WERI-Rb-1 (cell line): ENCODE data around the gene ATP2A3.

Experiments
- DNase-seq: peaks from one replicate; pipeline ENCODE4 v3.0.0-alpha.2; 2020
- H3K27ac ChIP-seq: fragments of 250-450 bp; sonication (Bioruptor Pico); 2 replicates; pipeline ENCODE4 v1.5.1; 2020; ENCODE audit warnings: mild to moderate bottlenecking, moderate library complexity
- H3K27me3 ChIP-seq: fragments of 250-450 bp; sonication (Bioruptor Pico); 2 replicates; pipeline ENCODE4 v1.5.1; 2021; ENCODE audit warnings: mild to moderate bottlenecking, low read depth, moderate library complexity; ENCODE audit not compliant: insufficient read depth, severe bottlenecking
- H3K36me3 ChIP-seq: fragments of 250-450 bp; sonication (Bioruptor Pico); 2 replicates; pipeline ENCODE4 v1.5.1; 2020; ENCODE audit warnings: mild to moderate bottlenecking, moderate library complexity
- H3K4me3 ChIP-seq: 2 replicates; pipeline ENCODE4 v1.5.1; 2011; ENCODE audit warnings: low read depth, mild to moderate bottlenecking, control low read depth, low read length
- H3K9me3 ChIP-seq: fragments of 250-450 bp; sonication (Bioruptor Pico); 2 replicates; pipeline ENCODE4 v1.5.1; 2021; ENCODE audit warnings: mild to moderate bottlenecking, moderate library complexity; ENCODE audit not compliant: severe bottlenecking
- TF ChIP-seq, protein P1 (sequence below): IDR thresholded peaks from 2 replicates; pipeline ENCODE4 v1.5.1; 2011; ENCODE audit warnings: low read depth, mild to moderate bottlenecking, control low read depth, inconsistent platforms, low read length

The ATP2A3 gene

GRCh38 chr17:3959295-3959899 lies 4.8 kb downstream of the ATP2A3 start:
- Histone ChIP-seq H3K27me3 (no peaks in the 10 kb centered on the region), H3K36me3 (no peaks in the 10 kb centered on the region), H3K4me3 (no peak overlapping the region), H3K9me3 (no peaks in the 10 kb centered on the region), H3K27ac (no peak overlapping the region)
- TF ChIP-seq, protein P1, sequence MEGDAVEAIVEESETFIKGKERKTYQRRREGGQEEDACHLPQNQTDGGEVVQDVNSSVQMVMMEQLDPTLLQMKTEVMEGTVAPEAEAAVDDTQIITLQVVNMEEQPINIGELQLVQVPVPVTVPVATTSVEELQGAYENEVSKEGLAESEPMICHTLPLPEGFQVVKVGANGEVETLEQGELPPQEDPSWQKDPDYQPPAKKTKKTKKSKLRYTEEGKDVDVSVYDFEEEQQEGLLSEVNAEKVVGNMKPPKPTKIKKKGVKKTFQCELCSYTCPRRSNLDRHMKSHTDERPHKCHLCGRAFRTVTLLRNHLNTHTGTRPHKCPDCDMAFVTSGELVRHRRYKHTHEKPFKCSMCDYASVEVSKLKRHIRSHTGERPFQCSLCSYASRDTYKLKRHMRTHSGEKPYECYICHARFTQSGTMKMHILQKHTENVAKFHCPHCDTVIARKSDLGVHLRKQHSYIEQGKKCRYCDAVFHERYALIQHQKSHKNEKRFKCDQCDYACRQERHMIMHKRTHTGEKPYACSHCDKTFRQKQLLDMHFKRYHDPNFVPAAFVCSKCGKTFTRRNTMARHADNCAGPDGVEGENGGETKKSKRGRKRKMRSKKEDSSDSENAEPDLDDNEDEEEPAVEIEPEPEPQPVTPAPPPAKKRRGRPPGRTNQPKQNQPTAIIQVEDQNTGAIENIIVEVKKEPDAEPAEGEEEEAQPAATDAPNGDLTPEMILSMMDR, result no peak
- DNase-seq, result no peak

DNA sequence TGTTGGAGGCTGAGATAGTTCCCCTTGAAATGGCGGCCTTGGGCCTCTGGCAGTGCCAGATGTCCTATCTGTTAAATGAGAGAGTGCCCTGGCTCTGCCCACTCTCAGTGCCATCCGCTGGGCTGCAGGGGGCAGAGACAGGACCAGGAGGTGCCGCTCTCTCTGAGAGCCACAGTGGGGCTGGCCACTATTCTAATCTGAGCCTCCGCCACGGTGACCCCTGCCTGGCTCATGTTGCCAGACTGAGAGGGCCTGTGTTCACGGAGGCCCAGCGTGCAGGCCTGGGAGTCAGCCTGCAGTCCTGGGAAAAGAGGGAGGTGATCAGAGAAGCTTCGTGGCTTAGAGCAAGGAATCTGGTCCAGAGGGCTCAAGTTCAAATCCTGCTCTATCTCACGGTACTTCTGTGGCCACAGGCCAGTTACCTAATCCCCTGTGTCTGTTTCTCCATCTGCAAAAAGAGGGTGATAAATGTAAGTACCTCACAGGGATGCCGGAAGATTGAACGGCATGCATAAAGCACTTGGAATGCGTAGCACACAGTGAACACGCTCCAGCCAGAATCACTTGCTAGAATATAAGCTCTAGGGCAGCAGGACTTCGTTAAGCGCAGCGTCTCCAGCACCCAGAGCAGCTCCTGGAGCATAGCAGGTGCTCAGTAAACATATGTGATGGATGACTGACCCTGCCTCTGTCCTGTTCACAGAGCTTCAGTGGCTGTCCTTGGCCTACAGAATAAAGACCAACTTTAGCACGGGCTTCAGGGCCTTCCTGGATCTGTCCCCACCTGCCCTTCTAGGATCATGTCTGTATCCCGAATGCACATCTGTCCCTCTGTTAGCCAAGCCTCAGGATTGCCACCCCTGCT lies 6.3 kb downstream of the ATP2A3 start:
- H3K4me3 ChIP-seq, result no peak overlapping the region
- no peaks in the 10 kb centered on the region for H3K9me3 ChIP-seq
- DNase-seq, result no peak
- H3K27me3 ChIP-seq, result no peaks in the 10 kb centered on the region
- H3K27ac ChIP-seq, result no peak overlapping the region
- H3K36me3 ChIP-seq, result no peaks in the 10 kb centered on the region
- TF ChIP-seq, protein P1, result no peak

- Histone ChIP-seq H3K9me3 (no peaks in the 10 kb centered on the region), H3K36me3 (no peaks in the 10 kb centered on the region), H3K4me3 (no peak overlapping the region), H3K27ac (peak overlapping the region; percentile 3), H3K27me3 (no peaks in the 10 kb centered on the region)
- no peak for DNase-seq
- TF ChIP-seq, protein P1, result no peak
These were observed 7.3 kb downstream of the ATP2A3 start for GRCh38 chr17:3956983-3957382.

DNA sequence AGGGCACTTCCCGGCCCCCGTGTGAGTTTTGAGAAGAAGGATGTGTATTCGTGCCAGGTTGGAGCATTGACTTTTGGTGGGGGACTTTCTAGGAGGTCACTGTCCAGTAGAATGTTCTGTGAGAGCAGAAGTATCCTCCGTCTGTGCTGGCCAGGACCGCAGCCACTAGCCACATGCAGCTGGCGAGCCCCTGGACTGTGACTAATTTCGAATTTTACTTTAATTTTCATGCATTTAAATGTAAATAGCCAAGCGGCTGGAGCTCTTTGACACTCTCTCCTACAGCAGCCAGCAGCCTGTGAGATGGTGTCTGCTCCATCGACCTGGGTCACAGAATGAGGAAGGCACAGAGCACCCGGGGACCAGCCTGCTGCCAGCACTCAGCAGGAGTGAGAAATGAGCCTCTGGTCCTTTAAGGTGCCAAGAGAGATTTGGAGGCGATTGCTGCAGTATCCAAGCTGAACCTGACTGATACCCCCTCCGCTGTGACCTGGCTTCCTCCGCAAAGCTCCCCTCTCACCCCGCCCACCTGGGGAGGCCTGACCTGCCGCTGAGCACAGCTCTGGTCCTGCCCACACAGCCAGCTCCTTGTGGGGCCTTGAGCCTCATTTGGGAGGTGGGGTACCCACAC lies 7.8 kb downstream of the ATP2A3 start:
- Histone ChIP-seq H3K4me3 (no peak overlapping the region), H3K27me3 (no peaks in the 10 kb centered on the region), H3K36me3 (no peaks in the 10 kb centered on the region), H3K9me3 (no peaks in the 10 kb centered on the region), H3K27ac (peak overlapping the region; percentile 57)
- TF ChIP-seq, protein P1, result no peak
- peak; percentile 78 for DNase-seq

- H3K27ac ChIP-seq, result no peak overlapping the region
- H3K36me3 ChIP-seq, result no peaks in the 10 kb centered on the region
- DNase-seq, result no peak
- no peaks in the 10 kb centered on the region for H3K9me3 ChIP-seq
- no peak overlapping the region for H3K4me3 ChIP-seq
- no peaks in the 10 kb centered on the region for H3K27me3 ChIP-seq
- TF ChIP-seq, protein P1, result no peak
These were observed 8.6 kb downstream of the ATP2A3 start for GRCh38 chr17:3955673-3955988.
